Putamen (tissue), 1 donor: Measurements from ENCODE around the gene FANCD2OS.
"Not testable (repeated sequence)": the region's sequence is repeated elsewhere in the genome, so short reads cannot be mapped to it uniquely, and the experiment has no call there.

Experiments used
- DNase-seq: peaks from one replicate; pipeline ENCODE4 v3.0.0-alpha.2; 2016; ENCODE audit warnings: low spot score

Gene FANCD2OS

DNA sequence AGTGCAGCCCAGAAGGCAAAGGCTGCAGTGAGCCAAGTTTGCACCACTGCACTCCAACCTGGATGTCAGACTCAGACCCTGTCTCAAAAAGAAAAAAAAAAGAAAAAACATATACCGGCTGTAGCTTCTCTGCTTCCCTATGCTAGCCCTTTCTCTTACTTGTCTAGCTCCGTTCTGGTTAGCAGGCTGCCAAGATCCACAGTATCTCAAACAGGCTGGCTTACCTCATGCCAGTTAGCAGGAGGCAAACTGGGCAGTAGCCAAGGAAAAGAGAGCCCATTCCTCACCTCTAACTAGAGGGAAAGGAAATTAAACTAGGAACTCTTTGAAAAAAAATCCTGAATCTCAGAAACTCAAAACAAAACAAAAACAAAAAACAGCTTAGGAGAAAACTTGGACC lies 16.7 kb downstream of the FANCD2OS start:
- not testable (repeated sequence) for DNase-seq

DNA sequence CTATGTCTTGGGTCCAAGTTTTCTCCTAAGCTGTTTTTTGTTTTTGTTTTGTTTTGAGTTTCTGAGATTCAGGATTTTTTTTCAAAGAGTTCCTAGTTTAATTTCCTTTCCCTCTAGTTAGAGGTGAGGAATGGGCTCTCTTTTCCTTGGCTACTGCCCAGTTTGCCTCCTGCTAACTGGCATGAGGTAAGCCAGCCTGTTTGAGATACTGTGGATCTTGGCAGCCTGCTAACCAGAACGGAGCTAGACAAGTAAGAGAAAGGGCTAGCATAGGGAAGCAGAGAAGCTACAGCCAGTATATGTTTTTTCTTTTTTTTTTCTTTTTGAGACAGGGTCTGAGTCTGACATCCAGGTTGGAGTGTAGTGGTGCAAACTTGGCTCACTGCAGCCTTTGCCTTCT lies 17.3 kb downstream of the FANCD2OS start:
- DNase-seq, result not testable (repeated sequence)

DNA sequence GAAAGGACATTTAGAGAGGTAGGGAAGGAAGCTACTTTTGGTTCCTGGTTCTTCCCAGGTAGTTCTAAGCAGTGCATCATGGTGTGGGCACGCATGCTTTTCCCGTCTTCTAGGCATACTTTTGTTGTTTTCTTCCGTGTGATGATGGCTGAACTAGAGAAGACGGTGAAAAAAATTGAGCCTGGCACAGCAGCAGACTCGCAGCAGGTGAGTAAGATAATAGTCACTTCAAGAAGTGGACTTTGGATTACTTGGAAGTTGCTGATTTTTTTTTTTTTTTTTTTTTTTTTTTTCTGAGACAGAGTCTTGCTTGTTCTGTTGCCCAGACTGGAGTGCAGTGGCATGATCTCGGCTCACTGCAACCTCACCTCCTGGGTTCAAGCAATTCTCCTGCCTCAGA lies 17.9 kb downstream of the FANCD2OS start:
- DNase-seq, result no peak

DNA sequence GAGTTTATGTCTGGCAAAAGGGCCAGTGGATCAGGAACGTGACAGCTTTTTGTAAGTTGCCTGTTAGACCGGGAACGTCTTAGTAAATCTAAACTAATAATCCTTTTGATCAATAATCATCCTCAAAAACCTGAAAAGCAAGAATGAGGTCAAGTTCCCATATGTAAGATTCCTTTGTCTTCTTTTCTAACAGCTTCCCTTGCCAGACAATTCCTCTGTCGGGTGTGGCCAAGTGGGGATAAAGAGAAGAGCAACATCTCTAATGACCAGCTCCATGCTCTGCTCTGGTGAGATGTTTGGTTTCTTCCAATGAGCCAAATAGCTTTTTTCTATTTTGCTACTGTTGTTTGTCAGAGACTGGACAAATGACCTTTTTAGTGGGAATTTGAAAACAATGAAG lies 19.8 kb downstream of the FANCD2OS start:
- no peak for DNase-seq

DNA sequence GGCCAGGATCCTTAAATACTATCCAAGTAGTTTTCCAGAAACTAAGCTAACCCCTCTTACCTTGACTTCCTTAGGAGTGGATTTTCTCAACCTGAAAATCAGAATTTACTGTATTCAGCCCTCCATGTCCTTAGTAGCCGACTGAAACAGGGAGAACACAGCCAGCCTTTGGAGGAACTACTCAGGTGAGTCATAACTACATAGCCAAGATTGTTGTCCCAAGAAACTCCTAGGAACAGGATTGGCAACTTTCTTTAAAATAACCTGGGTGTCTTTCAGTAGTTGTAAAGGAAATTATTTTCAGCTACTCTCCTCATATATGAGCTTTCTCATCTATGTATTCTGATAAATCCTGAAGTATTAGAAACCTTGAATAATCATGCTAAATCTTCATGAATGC lies 22.3 kb downstream of the FANCD2OS start:
- DNase-seq, result no peak

DNA sequence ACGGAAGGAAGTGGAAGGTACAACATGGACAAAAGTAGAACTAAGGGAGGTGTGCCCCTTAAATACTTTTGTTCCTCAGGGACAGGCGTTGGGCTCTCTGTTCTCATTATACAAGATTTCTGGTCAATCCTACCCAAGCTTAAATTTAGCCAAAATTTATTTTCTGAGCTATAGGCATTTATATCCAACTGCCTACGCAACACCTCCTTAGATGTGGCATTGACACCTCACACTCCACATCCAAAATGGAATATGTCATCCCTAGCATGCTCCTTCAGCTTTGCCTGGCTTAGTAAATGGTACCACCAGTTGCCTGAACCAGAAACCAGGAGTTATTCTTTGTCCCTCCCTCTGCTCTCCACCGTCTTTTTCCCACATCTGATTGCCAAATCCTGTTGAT lies 26.2 kb downstream of the FANCD2OS start:
- no peak for DNase-seq

DNA sequence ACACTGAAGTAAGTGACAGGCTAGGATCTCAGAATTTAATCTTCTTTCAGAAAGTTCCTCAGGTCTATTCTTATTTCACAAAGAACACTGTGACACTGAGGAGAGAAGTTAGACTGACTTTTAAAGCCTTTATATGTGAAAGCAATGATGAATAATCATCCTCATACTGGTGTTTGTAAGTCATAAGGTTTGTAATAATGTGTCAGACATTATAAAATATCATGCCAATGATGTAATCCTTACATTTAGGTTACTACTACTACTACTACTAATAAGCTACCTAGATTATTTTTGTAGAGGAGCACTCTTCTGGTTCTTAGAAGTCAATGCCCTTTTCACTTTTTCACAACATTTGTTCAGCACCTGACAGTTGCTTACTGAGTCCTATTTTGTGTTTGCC lies 33.4 kb downstream of the FANCD2OS start:
- DNase-seq, result no peak

DNA sequence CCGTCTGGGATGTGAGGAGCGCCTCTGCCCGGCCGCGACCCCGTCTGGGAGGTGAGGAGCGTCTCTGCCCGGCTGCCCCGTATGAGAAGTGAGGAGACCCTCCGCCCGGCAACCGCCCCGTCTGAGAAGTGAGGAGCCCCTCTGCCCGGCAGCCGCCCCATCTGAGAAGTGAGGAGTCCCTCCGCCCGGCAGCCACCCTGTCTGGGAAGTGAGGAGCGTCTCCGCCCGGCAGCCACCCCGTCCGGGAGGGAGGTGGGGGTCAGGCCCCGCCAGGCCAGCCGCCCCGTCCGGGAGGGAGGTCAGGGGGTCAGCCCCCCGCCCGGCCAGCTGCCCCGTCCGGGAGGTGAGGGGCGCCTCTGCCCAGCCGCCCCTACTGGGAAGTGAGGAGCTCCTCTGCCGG lies 38.0 kb downstream of the FANCD2OS start:
- DNase-seq, result not testable (repeated sequence)

DNA sequence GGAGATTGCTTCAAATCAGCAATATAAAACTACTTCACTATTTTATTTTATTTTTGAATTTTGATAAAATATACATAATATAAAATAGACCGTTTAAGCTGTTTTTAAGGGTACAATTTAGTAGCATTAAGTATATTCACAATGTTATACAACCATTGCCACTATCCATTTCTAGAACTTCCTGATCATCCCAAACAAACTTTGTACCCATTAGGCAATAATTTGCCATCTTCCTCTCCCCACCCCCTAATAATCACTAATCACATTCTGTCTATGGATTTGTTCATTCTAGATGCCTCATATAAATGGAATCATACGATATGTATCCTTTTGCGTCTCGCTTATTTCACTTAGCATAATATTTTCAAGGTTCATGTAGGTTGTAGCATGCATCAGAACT lies 53.0 kb downstream of the FANCD2OS start:
- DNase-seq, result no peak
